ENCODE measurements around the gene CEP152.

DNA sequence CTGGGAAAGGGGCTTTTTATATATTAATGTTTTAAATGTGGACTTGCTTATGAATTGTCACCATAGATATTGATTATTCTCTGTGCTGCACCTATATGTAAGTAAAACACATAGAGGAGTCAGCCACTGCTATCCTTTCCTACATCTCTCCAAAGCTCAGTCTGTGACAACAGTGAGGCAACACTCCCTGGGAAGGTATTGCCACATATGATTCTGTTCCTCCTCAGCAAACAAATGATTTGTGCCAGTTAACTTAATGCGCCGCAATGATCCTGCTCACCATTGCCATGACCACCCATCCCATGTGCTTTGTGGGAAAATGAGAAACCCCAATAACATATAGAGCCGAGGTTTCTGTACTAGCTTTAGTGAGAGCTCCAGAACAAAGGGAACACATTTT, 90.2 kb downstream of the CEP152 start:
- TF ChIP-seq, protein P1, sequence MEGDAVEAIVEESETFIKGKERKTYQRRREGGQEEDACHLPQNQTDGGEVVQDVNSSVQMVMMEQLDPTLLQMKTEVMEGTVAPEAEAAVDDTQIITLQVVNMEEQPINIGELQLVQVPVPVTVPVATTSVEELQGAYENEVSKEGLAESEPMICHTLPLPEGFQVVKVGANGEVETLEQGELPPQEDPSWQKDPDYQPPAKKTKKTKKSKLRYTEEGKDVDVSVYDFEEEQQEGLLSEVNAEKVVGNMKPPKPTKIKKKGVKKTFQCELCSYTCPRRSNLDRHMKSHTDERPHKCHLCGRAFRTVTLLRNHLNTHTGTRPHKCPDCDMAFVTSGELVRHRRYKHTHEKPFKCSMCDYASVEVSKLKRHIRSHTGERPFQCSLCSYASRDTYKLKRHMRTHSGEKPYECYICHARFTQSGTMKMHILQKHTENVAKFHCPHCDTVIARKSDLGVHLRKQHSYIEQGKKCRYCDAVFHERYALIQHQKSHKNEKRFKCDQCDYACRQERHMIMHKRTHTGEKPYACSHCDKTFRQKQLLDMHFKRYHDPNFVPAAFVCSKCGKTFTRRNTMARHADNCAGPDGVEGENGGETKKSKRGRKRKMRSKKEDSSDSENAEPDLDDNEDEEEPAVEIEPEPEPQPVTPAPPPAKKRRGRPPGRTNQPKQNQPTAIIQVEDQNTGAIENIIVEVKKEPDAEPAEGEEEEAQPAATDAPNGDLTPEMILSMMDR (IDR thresholded peaks at IDR 0.05), result no peak
- TF ChIP-seq EP300 (IDR thresholded peaks at IDR 0.05), result no peak
- TF ChIP-seq POLR2A (IDR thresholded peaks at IDR 0.05; ENCODE audit: low read depth), result no peak

Data from esophagus muscularis mucosa (tissue), 4 donors.